HepG2 (cell line): ENCODE measurements around the gene NUSAP1. TPM values are rescaled to one million over a fixed set of nuclear protein-coding genes. Genes with fewer than 3 reads are reported as not detected.
A peak's percentile ranks its signal among the peaks of the same experiment; 100 is the strongest.

Experiments used
- AGO2 ChIP-seq: fragments of 200-400 bp; formaldehyde crosslinking; optimal IDR thresholded peaks from 2 replicates; pipeline ENCODE3; 2017; ENCODE audit warnings: mild to moderate bottlenecking, low read depth, low read length, moderate library complexity
- ATF4 ChIP-seq, 2 experiments: fragments of 450-650 bp in 1 of 2; sonication (generic) in 1 of 2; formaldehyde crosslinking; IDR thresholded peaks; 2 replicates each; pipeline versions ENCODE4 v1.5.0 to v1.8.0; 2020 to 2022; ENCODE audit warnings: mild to moderate bottlenecking in 1 of 2, missing genetic modification reagents in 1 of 2
- CBX5 ChIP-seq: sonication (generic); formaldehyde crosslinking; IDR thresholded peaks from 2 replicates; pipeline ENCODE4 v1.4.0; 2020; ENCODE audit warnings: missing genetic modification reagents, borderline replicate concordance
- DMTF1 ChIP-seq: sonication (generic); formaldehyde crosslinking; IDR thresholded peaks from 2 replicates; pipeline ENCODE4 v1.4.0; 2020; ENCODE audit warnings: mild to moderate bottlenecking, missing genetic modification reagents
- ETV6 ChIP-seq: sonication (generic); formaldehyde crosslinking; conservative IDR thresholded peaks from 2 replicates; pipeline ENCODE4 v1.4.0; 2020; ENCODE audit warnings: missing genetic modification reagents
- FIP1L1 ChIP-seq: fragments of 200-400 bp; formaldehyde crosslinking; IDR thresholded peaks from 2 replicates; pipeline ENCODE4 v1.6.1; 2018; ENCODE audit warnings: low read depth, mild to moderate bottlenecking, low read length, moderate library complexity, borderline replicate concordance; ENCODE audit not compliant: insufficient read depth
- GPN1 ChIP-seq: sonication (generic); formaldehyde crosslinking; IDR thresholded peaks from 2 replicates; pipeline ENCODE4 v1.5.1; 2020; ENCODE audit warnings: missing genetic modification reagents, borderline replicate concordance
- HIVEP1 ChIP-seq: sonication (generic); formaldehyde crosslinking; IDR thresholded peaks from 2 replicates; pipeline ENCODE4 v1.4.0; 2020; ENCODE audit warnings: mild to moderate bottlenecking, missing genetic modification reagents
- HNRNPK ChIP-seq: fragments of 200-400 bp; formaldehyde crosslinking; IDR thresholded peaks from 2 replicates; pipeline ENCODE4 v1.6.1; 2018; ENCODE audit warnings: low read length, low read depth, moderate library complexity, mild to moderate bottlenecking; ENCODE audit not compliant: poor library complexity, severe bottlenecking
- IRF1 ChIP-seq: sonication (generic); formaldehyde crosslinking; IDR thresholded peaks from 2 replicates; pipeline ENCODE4 v1.4.0; 2020; ENCODE audit warnings: low read depth, mild to moderate bottlenecking, missing genetic modification reagents
- KAT8 ChIP-seq: IDR thresholded peaks from 2 replicates; pipeline ENCODE4 v1.6.1; 2016; ENCODE audit warnings: missing genetic modification reagents, missing compliant biosample characterization
- NCOA2 ChIP-seq: sonication (generic); formaldehyde crosslinking; IDR thresholded peaks from 2 replicates; pipeline ENCODE4 v1.8.0; 2022; ENCODE audit warnings: inconsistent platforms
- NFE2L1 ChIP-seq: sonication (generic); formaldehyde crosslinking; IDR thresholded peaks from 2 replicates; pipeline ENCODE4 v1.4.0; 2020; ENCODE audit warnings: missing genetic modification reagents, mild to moderate bottlenecking, borderline replicate concordance
- NFKBIZ ChIP-seq: IDR thresholded peaks from 2 replicates; pipeline ENCODE4 v1.6.1; 2018; ENCODE audit warnings: missing genetic modification reagents, missing compliant biosample characterization
- PREB ChIP-seq: sonication (generic); formaldehyde crosslinking; IDR thresholded peaks from 2 replicates; pipeline ENCODE4 v1.4.0; 2020; ENCODE audit warnings: missing genetic modification reagents
- RFX1 ChIP-seq: fragments of 450-650 bp; IDR thresholded peaks from 2 replicates; pipeline ENCODE4 v1.6.1; 2017
- ZNF124 ChIP-seq: sonication (generic); formaldehyde crosslinking; IDR thresholded peaks from 2 replicates; pipeline ENCODE4 v1.4.0; 2020; ENCODE audit warnings: missing genetic modification reagents
- ZNF235 ChIP-seq: sonication (generic); formaldehyde crosslinking; IDR thresholded peaks from 2 replicates; pipeline ENCODE4 v1.8.1; 2023; ENCODE audit warnings: mild to moderate bottlenecking, missing genetic modification reagents, borderline replicate concordance
- ZNF24 ChIP-seq: fragments of 450-650 bp; IDR thresholded peaks from 2 replicates; pipeline ENCODE4 v1.6.1; 2017; ENCODE audit warnings: antibody characterized with exemption, mild to moderate bottlenecking
- ZNF251 ChIP-seq: sonication (generic); formaldehyde crosslinking; IDR thresholded peaks from 2 replicates; pipeline ENCODE4 v1.9.0; 2021; ENCODE audit warnings: mild to moderate bottlenecking, missing genetic modification reagents
- ZNF503 ChIP-seq: sonication (generic); formaldehyde crosslinking; IDR thresholded peaks from 2 replicates; pipeline ENCODE4 v1.4.0; 2020; ENCODE audit warnings: missing genetic modification reagents
- ZNF839 ChIP-seq: sonication (generic); formaldehyde crosslinking; IDR thresholded peaks from 2 replicates; pipeline ENCODE4 v1.4.0; 2020; ENCODE audit warnings: missing genetic modification reagents, mild to moderate bottlenecking, borderline replicate concordance
- polyA plus RNA-seq, 8 experiments: library from polyadenylated mRNA; depleted of rRNA in 3 of 8; stranded (reverse) in 7 of 8; unstranded in 1 of 8; fragments of >200 nt; fragmentation: Illumina TruSeq in 4 of 8; extraction: Trizol in 4 of 8; gene quantifications; 2 replicates each; pipeline versions ENCODE4 v1.2.1 to v1.2.3, GENCODE V29; 2011 to 2016; ENCODE audit warnings: low read depth in 4 of 8, missing spikeins in 1 of 8, mixed read lengths in 1 of 8; ENCODE audit not compliant: insufficient read depth in 1 of 8
- total RNA-seq, 5 experiments: library from RNA; depleted of rRNA; stranded (reverse); fragments of >200 nt; fragmentation: Illumina TruSeq; extraction: Trizol; gene quantifications; 2 replicates each; pipeline ENCODE4 v1.2.3, GENCODE V29; 2016; ENCODE audit warnings: low read depth in 1 of 5

The NUSAP1 gene
- total and polyA plus RNA-seq, 2 of the 13 experiments (the other 11 are each of a cell fraction or from before 2014, with no cell fraction given): 59.5 to 106 TPM

- TF ChIP-seq IRF1 (no peak), PREB (CRISPR knock-in tag) (no peak), ZNF503 (CRISPR knock-in tag) (peak; percentile 60; the same call in 1 of the 2 replicates), RFX1 (no peak), AGO2 (peak; percentile 94), NCOA2 (CRISPR knock-in tag) (no peak), ZNF839 (CRISPR knock-in tag) (no peak), ETV6 (CRISPR knock-in tag) (peak; percentile 28; the same call in 1 of the 2 replicates), FIP1L1 (no peak), NFE2L1 (peak; percentile 82), ZNF235 (CRISPR knock-in tag) (no peak), HIVEP1 (0 out of 2 replicates have a peak, but pooled peaks have one; percentile 48), CBX5 (CRISPR knock-in tag) (no peak), HNRNPK (no peak), NFKBIZ (CRISPR knock-in tag) (no peak), ZNF24 (no peak), ATF4 (CRISPR knock-in tag; IDR thresholded peaks at IDR 0.05) (peak in 1 of 2 experiments; percentile 52; a peak in 1 of 4 replicates), GPN1 (CRISPR knock-in tag) (no peak), DMTF1 (CRISPR knock-in tag) (no peak), ZNF124 (CRISPR knock-in tag) (no peak; the same call in 1 of the 2 replicates), KAT8 (peak; percentile 78; the same call in 1 of the 2 replicates), ZNF251 (CRISPR knock-in tag) (no peak; the same call in 1 of the 2 replicates)
Measured at GRCh38 chr15:41283653-41284426, 48.8 kb upstream of the NUSAP1 start (continued).
